IMR-90 (cell line): ENCODE results near the gene CDC5L. TPM values are rescaled to one million over a fixed set of nuclear protein-coding genes. Genes with fewer than 3 reads are reported as not detected.

Experiments used
- ATAC-seq: fragments of 200-7000 bp; cut with Tn5 transposase; 2 replicates; pipeline ENCODE4 v1.9.1; 2020; ENCODE audit warnings: low read depth, mild to moderate bottlenecking, moderate library complexity
- BruUV-seq: library from RNA; stranded (reverse); fragments of 400-500 nt; replicated peaks from 2 replicates; lab custom pipeline; 2021; lab: Mats Ljungman, UMichigan
- CTCF ChIA-PET: fragments of 300-600 bp; formaldehyde crosslinking; extraction: SDS; loops from one replicate; lab custom pipeline; 2021; ENCODE audit warnings: antibody characterized with exemption; lab: Yijun Ruan, JAX
- POLR2A ChIA-PET: fragments of 300-600 bp; sonication (Branson Sonifier 250); formaldehyde crosslinking; loops from one replicate; lab custom pipeline; 2022; ENCODE audit warnings: antibody characterized with exemption; ENCODE audit not compliant: unreplicated experiment; lab: Charles Lee
- DNase-seq: peaks from one replicate; pipeline ENCODE4 v3.0.0; 2013
- H2AFZ ChIP-seq: replicated peaks from 2 replicates; pipeline ENCODE3; 2013; ENCODE audit warnings: low read length, mild to moderate bottlenecking; ENCODE audit not compliant: poor library complexity
- H2AK5ac ChIP-seq: 2 replicates; pipeline ENCODE4 v1.6.1; 2013; ENCODE audit warnings: low read depth, low read length, inconsistent platforms
- H2AK9ac ChIP-seq: replicated peaks from 2 replicates; pipeline ENCODE3; 2013; ENCODE audit warnings: mild to moderate bottlenecking, low read depth, low read length, moderate library complexity; ENCODE audit not compliant: poor library complexity
- H2BK120ac ChIP-seq: 2 replicates; pipeline ENCODE4 v1.6.1; 2013; ENCODE audit warnings: low read depth, low read length, inconsistent platforms
- H2BK15ac ChIP-seq: 3 replicates; pipeline ENCODE4 v1.6.1; 2013; ENCODE audit warnings: low read depth, low read length, inconsistent platforms
- H2BK20ac ChIP-seq: 2 replicates; pipeline ENCODE4 v1.6.1; 2013; ENCODE audit warnings: low read depth, mild to moderate bottlenecking, inconsistent platforms, low read length, moderate library complexity
- H2BK5ac ChIP-seq: 2 replicates; pipeline ENCODE4 v1.6.1; 2013; ENCODE audit warnings: mild to moderate bottlenecking, low read depth, low read length, inconsistent platforms; ENCODE audit not compliant: poor library complexity, severe bottlenecking
- H3K14ac ChIP-seq: replicated peaks from 2 replicates; pipeline ENCODE4 v1.6.1; 2013; ENCODE audit warnings: low read depth, low read length, inconsistent platforms
- H3K18ac ChIP-seq: 2 replicates; pipeline ENCODE4 v1.6.1; 2013; ENCODE audit warnings: low read depth, low read length, control low read depth
- H3K23ac ChIP-seq: 2 replicates; pipeline ENCODE4 v1.6.1; 2013; ENCODE audit warnings: low read depth, low read length, inconsistent platforms
- H3K27ac ChIP-seq: 2 replicates; pipeline ENCODE4 v1.5.1; 2013; ENCODE audit warnings: mild to moderate bottlenecking, control low read depth, low read length; ENCODE audit not compliant: insufficient read depth
- H3K27me3 ChIP-seq: 2 replicates; pipeline ENCODE4 v1.6.1; 2013; ENCODE audit warnings: low read length; ENCODE audit not compliant: control insufficient read depth, insufficient read depth
- H3K36me3 ChIP-seq: 2 replicates; pipeline ENCODE4 v1.6.1; 2013; ENCODE audit warnings: low read length, mixed read lengths; ENCODE audit not compliant: control insufficient read depth, insufficient read depth
- H3K4ac ChIP-seq: 2 replicates; pipeline ENCODE4 v1.6.1; 2013; ENCODE audit warnings: low read depth, low read length, inconsistent platforms
- H3K4me1 ChIP-seq: 2 replicates; pipeline ENCODE4 v1.6.1; 2013; ENCODE audit warnings: low read length, mixed read lengths; ENCODE audit not compliant: control insufficient read depth, insufficient read depth
- H3K4me2 ChIP-seq: 2 replicates; pipeline ENCODE4 v1.6.1; 2013; ENCODE audit warnings: low read depth, mild to moderate bottlenecking, control low read depth, low read length, moderate library complexity
- H3K4me3 ChIP-seq: 2 replicates; pipeline ENCODE4 v1.5.1; 2013; ENCODE audit warnings: low read depth, mild to moderate bottlenecking, control low read depth, low read length, moderate library complexity; ENCODE audit not compliant: insufficient read depth
- H3K56ac ChIP-seq: 2 replicates; pipeline ENCODE4 v1.6.1; 2013; ENCODE audit warnings: low read length, inconsistent platforms; ENCODE audit not compliant: insufficient read depth; ENCODE audit errors: extremely low read depth
- H3K79me1 ChIP-seq, 2 experiments: 2 replicates each; pipeline ENCODE4 v1.6.1; 2013; ENCODE audit warnings: low read length in 2 of 2, inconsistent platforms in 1 of 2, low read depth in 1 of 2
- H3K9ac ChIP-seq: 2 replicates; pipeline ENCODE4 v1.6.1; 2013; ENCODE audit warnings: low read depth, low read length, control low read depth
- H3K9me1 ChIP-seq: 2 replicates; pipeline ENCODE4 v1.6.1; 2013; ENCODE audit warnings: low read length, inconsistent platforms; ENCODE audit not compliant: insufficient read depth
- H3K9me3 ChIP-seq: 2 replicates; pipeline ENCODE4 v1.6.1; 2013; ENCODE audit warnings: low read length; ENCODE audit not compliant: control insufficient read depth, insufficient read depth
- H4K20me1 ChIP-seq: 2 replicates; pipeline ENCODE4 v1.6.1; 2013; ENCODE audit warnings: low read length, inconsistent platforms; ENCODE audit not compliant: insufficient read depth
- H4K5ac ChIP-seq: 2 replicates; pipeline ENCODE4 v1.6.1; 2013; ENCODE audit warnings: mild to moderate bottlenecking, low read depth, low read length, control low read depth
- H4K8ac ChIP-seq, 2 experiments: 2 replicates each; pipeline ENCODE4 v1.6.1; 2013; ENCODE audit warnings: low read depth in 2 of 2, low read length in 2 of 2, control low read depth in 1 of 2, inconsistent platforms in 1 of 2
- H4K91ac ChIP-seq: 2 replicates; pipeline ENCODE4 v1.6.1; 2013; ENCODE audit warnings: low read depth, low read length, inconsistent platforms; ENCODE audit not compliant: insufficient read depth
- BHLHE40 ChIP-seq: fragments of 150-350 bp; IDR thresholded peaks from 2 replicates; pipeline ENCODE4 v1.6.1; 2016; ENCODE audit warnings: mild to moderate bottlenecking, low read depth, low read length
- CEBPB ChIP-seq: IDR thresholded peaks from 2 replicates; pipeline ENCODE4 v1.6.1; 2012; ENCODE audit warnings: low read depth, low read length, improper control_type of control experiment
- CTCF ChIP-seq: conservative IDR thresholded peaks from 2 replicates; pipeline ENCODE4 v1.5.1; 2012; ENCODE audit warnings: mild to moderate bottlenecking, low read depth, low read length, improper control_type of control experiment
- ELK1 ChIP-seq: fragments of 150-350 bp; IDR thresholded peaks from 2 replicates; pipeline ENCODE4 v1.6.1; 2016; ENCODE audit warnings: low read depth, mild to moderate bottlenecking, low read length, moderate library complexity, borderline replicate concordance
- FOS ChIP-seq: fragments of 150-350 bp; IDR thresholded peaks from 2 replicates; pipeline ENCODE4 v1.6.1; 2016; ENCODE audit warnings: low read depth, low read length
- MAFK ChIP-seq: IDR thresholded peaks from 2 replicates; pipeline ENCODE4 v1.6.1; 2012; ENCODE audit warnings: low read depth, low read length, improper control_type of control experiment
- MAZ ChIP-seq: IDR thresholded peaks from 2 replicates; pipeline ENCODE4 v1.6.1; 2012; ENCODE audit warnings: low read depth, mild to moderate bottlenecking, low read length, improper control_type of control experiment, moderate library complexity, borderline replicate concordance
- NFE2L2 ChIP-seq: fragments of 150-350 bp; IDR thresholded peaks from 2 replicates; pipeline ENCODE4 v1.6.1; 2016; ENCODE audit warnings: low read depth, mild to moderate bottlenecking, low read length
- POLR2A ChIP-seq: IDR thresholded peaks from 2 replicates; pipeline ENCODE4 v1.6.1; 2012; ENCODE audit warnings: mild to moderate bottlenecking, low read depth, low read length
- RAD21 ChIP-seq: IDR thresholded peaks from 2 replicates; pipeline ENCODE4 v1.6.1; 2012; ENCODE audit warnings: low read length, improper control_type of control experiment
- RCOR1 ChIP-seq: IDR thresholded peaks from 2 replicates; pipeline ENCODE4 v1.6.1; 2012; ENCODE audit warnings: mild to moderate bottlenecking, low read length, improper control_type of control experiment; ENCODE audit not compliant: insufficient replicate concordance
- SMC3 ChIP-seq: fragments of 150-350 bp; IDR thresholded peaks from 2 replicates; pipeline ENCODE4 v1.6.1; 2016; ENCODE audit warnings: low read depth, mild to moderate bottlenecking, antibody characterized with exemption, low read length, moderate library complexity
- WGBS, 2 experiments: methylation state at CpG; one replicate each; pipeline versions ENCODE4 v1.1.5 to v1.1.7; 2013; ENCODE audit warnings: missing lambda C conversion rate in 2 of 2; ENCODE audit not compliant: insufficient read length in 1 of 2; ENCODE audit errors: extremely low coverage in 2 of 2; 5-methylcytosine and 5-hydroxymethylcytosine counted together
- dilution Hi-C: fragments of 300-500 bp; cut with HindIII; formaldehyde crosslinking; loops from one replicate; pipeline ENCODE4 v1.14.3; 2018; ENCODE audit warnings: low sequenced_read_pairs; ENCODE audit not compliant: unreplicated experiment
- in situ Hi-C: fragments of 300-500 bp; cut with MboI; formaldehyde crosslinking; loops from 3 replicates; pipeline ENCODE4 v1.14.3; 2019; ENCODE audit warnings: low sequenced_read_pairs, inconsistent platforms, mixed read lengths
- intact Hi-C: fragments of 100-400 bp; cut with micrococcal nuclease; formaldehyde crosslinking; loops from 2 replicates; pipeline ENCODE4 v1.10.0; 2022
- polyA plus RNA-seq, 3 experiments: library from polyadenylated mRNA; depleted of rRNA; stranded (reverse); fragments of >200 nt; gene quantifications; 2 replicates each; pipeline ENCODE4 v1.2.3, GENCODE V29; 2012; ENCODE audit warnings: low replicate concordance in 1 of 3
- total RNA-seq: library from RNA; depleted of rRNA; stranded (reverse); fragments of >200 nt; gene quantifications from 2 replicates; pipeline ENCODE4 v1.2.3, GENCODE V29; 2012

Gene CDC5L
- total and polyA plus RNA-seq, 2 of the 4 experiments (the other 2 are of a cell fraction) = 9.9 to 17.7 TPM

DNA sequence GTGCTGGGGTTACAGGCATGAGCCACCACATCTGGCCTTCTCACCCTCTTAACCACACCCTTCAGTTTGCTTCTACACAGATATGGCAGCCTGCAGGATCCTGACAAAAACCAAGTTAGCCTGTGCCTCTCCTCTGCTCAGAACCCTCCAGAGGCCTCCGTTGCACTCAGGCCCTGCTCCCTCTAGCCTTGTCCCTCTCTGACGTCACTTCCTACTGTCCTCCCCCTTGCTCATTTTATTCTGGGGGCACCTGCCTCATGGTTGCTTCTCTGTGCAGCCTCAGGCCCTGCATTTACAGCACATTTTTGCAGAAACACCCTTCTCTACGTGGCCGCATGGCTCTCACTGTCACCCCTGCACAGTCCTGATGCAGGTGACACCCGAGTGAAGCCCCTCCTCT lies 105.6 kb downstream of the CDC5L start:
- in situ Hi-C loops = loop anchor here (25.0 kb wide), 1 partner anchor 1219 kb away; no protein-coding TSS in a partner anchor
- peaks cover 14% of the 10 kb centered on the region for H3K4me1 ChIP-seq
- POLR2A ChIA-PET = no interaction called here

More for the DNA sequence above, 105.6 kb downstream of the CDC5L start:
- Histone ChIP-seq H4K20me1 (no peaks in the 10 kb centered on the region), H3K9ac (no peak overlapping the region), H4K5ac (no peak overlapping the region), H2BK20ac (peak overlapping the region; percentile 86), H3K9me1 (peaks cover 11% of the 10 kb centered on the region), H2BK120ac (peak overlapping the region; percentile 86), H2AK9ac (peak overlapping the region; percentile 38), H3K4ac (peak overlapping the region; percentile 23), H2AFZ (peak overlapping the region; percentile 9), H4K91ac (peak overlapping the region; percentile 59), H3K36me3 (no peaks in the 10 kb centered on the region), H3K4me2 (no peak overlapping the region), H3K14ac (no peak overlapping the region), H3K27me3 (peaks cover 14% of the 10 kb centered on the region), H3K23ac (no peak overlapping the region), H2BK5ac (peak overlapping the region; percentile 41), H3K9me3 (no peaks in the 10 kb centered on the region; the same call in 1 of the 2 replicates), H4K8ac (peak overlapping the region in 1 of 2 experiments; percentile 62; a peak in 2 of 4 replicates), H2BK15ac (peak overlapping the region; percentile 57; the same call in 1 of the 3 replicates), H3K56ac (no peak overlapping the region), H3K4me3 (no peak overlapping the region), H3K18ac (no peak overlapping the region), H3K27ac (no peak overlapping the region), H2AK5ac (peak overlapping the region; percentile 63; the same call in 1 of the 2 replicates), H3K79me1 (no peaks in the 10 kb centered on the region)
- ATAC-seq (no peak), DNase-seq (no peak)
- dilution Hi-C loops (no loop called here), intact Hi-C loops (no loop called here)
- 100% methylated on average over 3 of the region's 5 CpGs; no CpG with 5 or more reads in 1 of the 2 experiments for WGBS, 2 experiments
- CTCF ChIA-PET = no interaction called here
- BruUV-seq = no TSS peak
- TF ChIP-seq MAZ (no peak), BHLHE40 (no peak), MAFK (no peak), ELK1 (no peak), CEBPB (no peak), NFE2L2 (no peak), FOS (no peak), SMC3 (no peak), RAD21 (no peak), RCOR1 (no peak), CTCF (no peak), POLR2A (no peak)
